ENCODE data around the gene SNX33.
"Not testable (repeated sequence)": the region's sequence is repeated elsewhere in the genome, so short reads cannot be mapped to it uniquely, and the experiment has no call there.

The SNX33 gene

GRCh38 chr15:75676688-75677464, 29.2 kb downstream of the SNX33 start:
- Histone ChIP-seq H3K36me3 (peaks cover 62% of the 10 kb centered on the region), H3K27ac (no peak overlapping the region), H3K27me3 (ENCODE audit: insufficient read depth, low read depth, severe bottlenecking) (no peaks in the 10 kb centered on the region), H3K9me3 (ENCODE audit: severe bottlenecking) (no peaks in the 10 kb centered on the region), H3K4me3 (ENCODE audit: low read depth, low read length) (no peak overlapping the region)
- TF ChIP-seq CTCF (IDR thresholded peaks at IDR 0.05; ENCODE audit: low read depth, low read length) = no peak
- DNase-seq = no peak

- H3K27me3 ChIP-seq (ENCODE audit: insufficient read depth, low read depth, severe bottlenecking) = no peaks in the 10 kb centered on the region
- DNase-seq = no peak
- peaks cover 68% of the 10 kb centered on the region for H3K36me3 ChIP-seq
- no peak overlapping the region for H3K27ac ChIP-seq
- H3K9me3 ChIP-seq (ENCODE audit: severe bottlenecking) = no peaks in the 10 kb centered on the region
- no peak for TF ChIP-seq CTCF (IDR thresholded peaks at IDR 0.05; ENCODE audit: low read depth, low read length)
- H3K4me3 ChIP-seq (ENCODE audit: low read depth, low read length) = no peak overlapping the region
Observed at GRCh38 chr15:75677465-75678323, 30.0 kb downstream of the SNX33 start.

GRCh38 chr15:75678324-75678690, 30.6 kb downstream of the SNX33 start:
- H3K9me3 ChIP-seq (ENCODE audit: severe bottlenecking); H3K27ac ChIP-seq; H3K4me3 ChIP-seq (ENCODE audit: low read depth, low read length); DNase-seq; H3K27me3 ChIP-seq (ENCODE audit: insufficient read depth, low read depth, severe bottlenecking): not testable (repeated sequence)
- peaks cover 70% of the 10 kb centered on the region for H3K36me3 ChIP-seq

- Histone ChIP-seq H3K9me3 (ENCODE audit: severe bottlenecking) (no peaks in the 10 kb centered on the region), H3K27ac (no peak overlapping the region), H3K36me3 (peaks cover 83% of the 10 kb centered on the region), H3K27me3 (ENCODE audit: insufficient read depth, low read depth, severe bottlenecking) (no peaks in the 10 kb centered on the region), H3K4me3 (ENCODE audit: low read depth, low read length) (no peak overlapping the region)
- TF ChIP-seq CTCF (IDR thresholded peaks at IDR 0.05; ENCODE audit: low read depth, low read length) = no peak
- no peak for DNase-seq
Observed at GRCh38 chr15:75680007-75680789, 32.5 kb downstream of the SNX33 start.

- TF ChIP-seq CTCF (IDR thresholded peaks at IDR 0.05; ENCODE audit: low read depth, low read length) = no peak
- DNase-seq = no peak
- H3K36me3 ChIP-seq = peaks cover 76% of the 10 kb centered on the region
- no peaks in the 10 kb centered on the region for H3K9me3 ChIP-seq (ENCODE audit: severe bottlenecking)
- no peaks in the 10 kb centered on the region for H3K27me3 ChIP-seq (ENCODE audit: insufficient read depth, low read depth, severe bottlenecking)
- no peak overlapping the region for H3K4me3 ChIP-seq (ENCODE audit: low read depth, low read length)
- H3K27ac ChIP-seq = no peak overlapping the region
Observed at GRCh38 chr15:75682181-75683135, 34.7 kb downstream of the SNX33 start.
